GM21528 (cell line): Measurements from ENCODE around the gene ZNF784.

Experiments
- ATAC-seq: cut with Tn5 transposase; IDR thresholded peaks from one replicate; pipeline ENCODE4 v1.9.1; 2021; ENCODE audit warnings: mild to moderate bottlenecking, moderate library complexity; ENCODE audit not compliant: unreplicated experiment, low FRiP score

Gene ZNF784

DNA sequence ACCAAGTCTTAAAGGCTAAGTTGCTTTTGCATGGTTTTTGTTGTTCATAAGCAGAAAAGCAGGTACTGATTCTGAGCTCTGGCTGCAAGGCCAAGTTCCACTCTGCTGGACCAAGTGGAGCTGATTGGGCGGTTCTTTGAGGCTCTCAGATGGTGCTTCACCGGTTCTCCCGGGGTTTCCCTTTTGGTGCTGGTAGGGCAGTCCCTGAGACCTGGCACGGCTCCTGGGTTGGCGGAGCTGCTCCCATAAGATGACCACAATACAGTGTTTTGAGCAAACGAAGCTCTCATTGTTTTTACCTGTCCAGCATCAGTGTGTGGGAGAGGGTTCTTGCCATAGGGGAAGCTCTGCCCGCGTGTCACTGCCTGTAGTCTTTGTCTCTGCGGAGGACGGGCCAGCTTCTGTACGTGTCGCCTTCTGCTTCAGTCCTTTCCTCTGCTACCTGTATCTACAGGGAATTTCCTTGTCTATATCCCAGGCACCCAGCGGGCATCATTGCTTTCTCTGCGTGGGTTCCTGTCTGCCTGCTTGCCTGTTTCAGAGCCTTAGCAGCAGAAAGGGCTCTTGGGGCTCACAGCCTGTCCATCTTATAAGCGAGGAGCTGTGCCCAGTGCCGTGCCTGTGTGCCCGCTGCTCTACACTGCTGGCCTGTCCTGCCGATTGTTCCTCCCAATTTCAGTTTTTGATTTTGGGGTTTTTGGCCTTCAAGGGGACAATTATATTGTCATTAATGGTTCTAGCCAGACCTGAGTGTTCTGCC lies 32.8 kb upstream of the ZNF784 start:
- no peak for ATAC-seq

DNA sequence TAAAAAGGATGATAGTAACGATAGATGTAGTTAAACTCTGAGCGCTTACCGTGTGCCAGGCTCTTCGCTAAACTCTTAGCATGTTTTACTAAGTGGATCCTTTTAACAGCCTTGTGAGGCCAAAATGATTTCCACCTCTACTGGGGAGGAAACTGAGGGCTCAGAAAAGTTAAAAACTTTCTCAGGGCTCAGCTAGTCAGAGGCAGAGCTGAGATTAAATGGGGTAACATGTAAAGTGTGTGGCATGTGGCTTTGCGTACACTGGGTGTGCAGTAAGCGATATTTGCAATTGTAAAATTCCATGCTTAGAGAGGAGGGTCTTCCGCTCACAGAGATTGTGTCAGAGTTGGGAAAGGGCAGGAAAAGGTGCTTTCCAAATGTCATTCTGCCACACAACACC lies 32.2 kb upstream of the ZNF784 start:
- ATAC-seq: no peak

DNA sequence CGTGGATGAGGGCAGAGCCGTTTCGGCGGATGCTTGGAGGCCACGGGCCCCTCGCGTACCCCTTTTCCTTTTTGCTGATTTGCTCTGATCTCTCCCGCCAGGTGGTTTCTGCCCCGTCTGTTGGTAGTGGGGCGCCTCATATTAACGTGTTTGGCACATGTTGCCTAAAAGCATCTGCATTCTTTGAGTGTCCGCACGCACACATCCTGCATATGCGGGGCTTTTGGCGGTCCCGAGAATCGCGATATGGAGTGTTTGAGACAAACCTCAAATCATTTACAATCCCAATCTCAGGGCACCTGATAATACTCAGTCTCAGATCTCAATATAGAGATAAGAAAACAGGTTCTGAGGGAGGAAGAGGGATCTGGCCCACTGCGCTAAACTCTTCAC lies 31.3 kb upstream of the ZNF784 start:
- no peak for ATAC-seq

DNA sequence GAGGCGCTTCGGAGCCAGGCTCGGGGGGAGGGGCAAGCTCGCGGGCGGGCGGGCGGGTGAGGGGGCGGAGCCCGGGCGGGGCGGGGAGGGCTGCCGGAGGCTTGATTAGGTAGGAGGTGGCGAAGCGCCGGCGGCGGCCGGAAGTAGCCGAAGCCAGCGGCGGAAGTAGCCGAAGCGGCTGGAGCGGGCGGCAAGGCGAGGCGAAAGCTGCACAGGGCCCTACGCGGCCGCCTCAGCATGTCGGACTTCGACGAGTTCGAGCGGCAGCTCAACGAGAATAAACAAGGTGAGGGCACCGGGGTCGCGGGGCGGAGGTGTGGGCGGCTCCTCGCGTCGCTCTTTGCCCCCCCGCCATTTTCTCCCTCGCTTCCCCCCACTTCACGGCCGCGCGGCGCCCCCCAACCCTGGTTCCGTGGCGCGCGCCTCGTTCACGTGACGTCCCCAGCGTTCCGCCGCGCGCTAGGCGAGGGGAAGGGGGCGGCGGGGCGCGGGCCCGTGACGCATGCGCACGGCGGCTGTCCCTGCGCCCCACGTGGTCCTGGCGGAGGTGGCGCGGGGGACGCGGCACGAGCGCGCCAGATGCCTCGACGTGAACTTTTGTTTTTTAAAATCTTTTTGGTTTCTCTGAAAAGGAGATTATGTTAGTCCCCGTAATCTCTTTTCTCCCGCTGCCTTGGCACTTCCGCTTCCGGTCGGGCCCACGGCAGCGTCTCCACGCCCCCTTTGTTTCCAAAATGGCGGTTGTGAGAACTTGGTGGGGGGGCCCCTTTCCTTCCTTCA lies 30.7 kb upstream of the ZNF784 start, which contains the start of gene U2AF2:
Gene U2AF2, plus strand, starts transcription at position 168 of the 780 bp plus-strand sequence. Its CDS starts 70 bp downstream, at position 238.
- peak; percentile 39 for ATAC-seq

DNA sequence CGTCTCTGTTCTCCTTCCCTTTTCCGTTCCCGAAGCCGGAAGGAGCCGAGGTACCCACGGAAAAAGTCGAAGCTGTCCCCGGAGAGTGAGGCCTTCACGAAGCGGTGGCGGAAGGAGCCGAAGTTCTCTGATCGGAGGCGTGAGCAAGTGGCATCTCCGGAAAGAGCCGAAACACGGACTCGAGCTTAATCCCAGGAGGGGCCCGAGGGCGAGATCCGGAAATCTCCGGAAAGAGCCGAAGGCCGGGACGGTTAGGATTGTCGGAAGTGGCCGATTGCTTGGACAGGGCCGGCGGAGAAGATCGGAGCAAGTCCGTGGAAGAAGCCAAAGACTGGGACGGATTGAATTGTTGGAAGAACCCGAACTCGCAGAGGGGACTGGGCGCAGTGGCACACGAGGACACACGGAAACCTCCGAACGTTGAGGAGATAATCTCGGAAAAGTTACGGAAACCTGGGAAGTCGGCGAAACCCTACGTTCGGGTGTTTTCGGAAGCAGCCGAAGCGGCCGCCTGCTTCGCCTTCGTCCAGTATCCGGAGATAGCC lies 30.0 kb upstream of the ZNF784 start:
- ATAC-seq: peak; percentile 57

DNA sequence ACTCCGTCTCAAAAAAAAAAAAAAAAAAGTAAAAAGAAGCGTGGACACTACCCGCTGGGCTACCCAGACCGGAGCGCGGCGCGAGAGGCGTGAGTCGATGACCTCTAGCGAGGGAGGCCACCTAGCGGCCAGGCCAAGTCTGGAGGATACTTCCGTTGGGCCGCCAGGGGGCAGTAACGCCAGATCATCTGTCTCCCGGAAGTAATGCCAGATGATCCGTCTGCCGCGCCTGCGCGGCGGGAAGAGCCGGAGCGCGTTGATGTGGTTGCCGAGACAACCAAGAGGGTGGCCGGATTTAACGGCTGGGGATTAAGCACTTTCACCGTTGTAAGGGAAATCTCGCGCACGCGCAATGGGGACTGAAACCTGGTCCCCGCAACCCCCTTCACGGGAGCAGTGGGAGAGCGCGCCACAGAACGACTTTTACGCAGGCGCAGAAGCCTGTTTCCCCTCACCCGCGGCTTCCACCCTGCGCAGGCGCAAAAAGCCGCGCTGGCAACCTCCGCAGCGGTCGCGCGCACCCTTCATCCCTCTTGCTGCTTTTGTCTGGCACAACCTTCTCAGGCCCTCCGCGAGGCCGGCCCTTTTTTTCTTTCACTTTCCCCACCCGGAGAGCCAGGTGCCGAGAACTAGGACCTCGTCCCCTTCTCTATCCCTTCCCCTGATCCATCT lies 29.4 kb upstream of the ZNF784 start:
- ATAC-seq: peak; percentile 43

DNA sequence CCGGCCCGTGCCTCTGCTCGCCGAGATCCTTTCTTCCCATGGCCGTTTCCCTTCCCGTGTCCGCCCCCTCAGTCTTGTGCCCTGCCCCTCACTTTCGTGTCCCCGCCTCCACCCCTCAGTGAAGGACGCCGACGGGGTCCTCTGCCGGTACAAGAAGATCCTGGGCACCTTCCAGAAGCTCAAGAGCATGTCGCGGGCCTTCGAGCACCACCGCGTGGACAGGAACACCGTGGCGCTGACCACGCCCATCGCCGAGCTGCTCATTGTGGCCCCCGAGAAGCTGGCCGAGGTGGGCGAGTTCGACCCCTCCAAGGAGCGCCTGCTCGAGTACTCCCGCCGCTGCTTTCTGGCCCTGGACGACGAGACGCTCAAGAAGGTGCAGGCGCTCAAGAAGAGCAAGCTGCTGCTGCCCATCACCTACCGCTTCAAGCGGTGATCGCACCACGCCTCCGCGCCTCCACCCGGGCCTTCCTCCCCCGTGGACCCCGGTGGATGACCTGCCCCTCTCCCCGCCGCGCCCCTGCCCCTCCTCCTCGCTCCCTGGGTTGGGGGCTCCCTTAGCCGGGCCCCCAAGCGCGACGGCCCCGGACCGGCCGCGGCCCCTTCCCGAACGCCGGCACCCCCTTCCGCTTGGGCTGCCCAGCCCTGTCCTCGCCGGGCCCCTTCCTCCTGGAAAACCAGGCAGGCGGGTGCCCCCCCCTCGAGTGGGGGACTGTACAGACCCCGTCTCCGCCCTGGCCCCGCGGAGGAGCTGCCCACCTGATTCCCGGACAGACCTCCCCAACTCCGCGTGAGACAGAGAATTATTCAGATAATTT lies 28.2 kb upstream of the ZNF784 start:
- no peak for ATAC-seq

DNA sequence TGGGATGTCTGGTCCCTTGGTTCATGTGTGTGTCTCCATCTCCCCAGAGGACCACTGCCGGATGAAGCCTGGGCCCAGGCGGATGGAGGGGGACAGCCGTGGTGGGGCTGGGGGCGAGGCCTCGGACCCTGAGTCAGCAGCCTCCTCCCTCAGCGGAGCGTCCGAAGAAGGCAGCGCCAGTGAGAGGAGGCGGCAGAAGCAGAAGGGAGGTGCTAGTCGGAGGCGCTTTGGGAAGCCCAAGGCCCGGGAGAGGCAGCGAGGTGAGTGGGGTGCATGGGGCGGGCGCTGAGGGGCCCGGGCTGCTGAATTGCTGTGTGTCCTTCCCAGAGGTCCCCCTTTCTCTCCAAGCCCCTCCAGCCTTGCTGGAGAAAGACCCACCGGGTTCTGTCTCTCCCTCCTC lies 26.9 kb upstream of the ZNF784 start:
- ATAC-seq: no peak

DNA sequence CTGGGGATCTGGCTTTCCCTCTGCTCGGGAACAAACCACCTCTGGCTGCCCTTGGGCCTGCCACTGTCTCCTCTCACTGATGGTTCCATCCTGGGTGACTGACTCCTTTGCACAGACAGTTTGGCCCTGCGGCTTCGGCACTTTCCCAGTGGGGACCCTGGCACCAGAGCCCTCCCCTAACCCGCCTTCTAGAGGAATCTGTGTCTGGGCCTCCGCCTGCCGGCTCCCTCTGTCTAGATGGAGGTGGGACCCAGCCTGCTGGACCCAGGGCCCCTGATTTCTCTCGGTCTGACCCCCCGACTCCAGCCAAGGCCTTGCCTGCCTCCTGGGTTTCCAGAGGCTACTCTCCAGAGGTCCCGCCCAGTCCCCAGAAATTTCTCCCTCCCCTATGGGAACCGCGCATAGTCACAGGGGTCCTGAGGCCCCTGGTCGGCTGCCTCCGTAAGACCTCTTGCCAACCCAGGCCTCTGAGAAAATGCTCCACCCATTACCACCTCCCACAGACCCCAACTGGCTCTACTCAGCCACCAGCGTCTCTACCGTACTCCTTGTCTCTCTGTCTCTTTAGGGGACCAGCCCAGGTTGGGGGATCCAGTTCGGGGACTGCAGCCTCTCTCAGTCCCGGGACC lies 26.4 kb upstream of the ZNF784 start:
- ATAC-seq: no peak

DNA sequence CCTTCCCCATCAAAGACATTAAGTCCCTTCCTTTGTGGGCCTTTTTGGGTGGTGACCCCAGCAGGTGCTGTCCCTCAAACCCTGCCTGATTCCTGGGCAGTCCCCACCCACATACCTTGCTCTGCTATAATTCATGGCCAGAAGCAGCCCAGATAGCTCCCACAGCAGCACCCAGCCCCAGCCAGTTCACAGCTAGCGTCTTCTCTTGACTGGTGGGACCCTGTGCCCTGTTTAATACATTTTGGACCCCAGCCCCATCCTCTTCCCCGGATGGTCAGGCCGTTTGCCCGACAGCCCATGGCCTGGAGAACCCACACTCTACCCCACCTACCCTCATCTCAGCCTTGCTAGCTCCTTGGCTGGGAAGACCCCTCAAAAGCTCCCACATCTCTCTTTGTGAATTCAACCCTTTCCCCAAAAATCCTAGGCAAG lies 25.8 kb upstream of the ZNF784 start:
- no peak for ATAC-seq

DNA sequence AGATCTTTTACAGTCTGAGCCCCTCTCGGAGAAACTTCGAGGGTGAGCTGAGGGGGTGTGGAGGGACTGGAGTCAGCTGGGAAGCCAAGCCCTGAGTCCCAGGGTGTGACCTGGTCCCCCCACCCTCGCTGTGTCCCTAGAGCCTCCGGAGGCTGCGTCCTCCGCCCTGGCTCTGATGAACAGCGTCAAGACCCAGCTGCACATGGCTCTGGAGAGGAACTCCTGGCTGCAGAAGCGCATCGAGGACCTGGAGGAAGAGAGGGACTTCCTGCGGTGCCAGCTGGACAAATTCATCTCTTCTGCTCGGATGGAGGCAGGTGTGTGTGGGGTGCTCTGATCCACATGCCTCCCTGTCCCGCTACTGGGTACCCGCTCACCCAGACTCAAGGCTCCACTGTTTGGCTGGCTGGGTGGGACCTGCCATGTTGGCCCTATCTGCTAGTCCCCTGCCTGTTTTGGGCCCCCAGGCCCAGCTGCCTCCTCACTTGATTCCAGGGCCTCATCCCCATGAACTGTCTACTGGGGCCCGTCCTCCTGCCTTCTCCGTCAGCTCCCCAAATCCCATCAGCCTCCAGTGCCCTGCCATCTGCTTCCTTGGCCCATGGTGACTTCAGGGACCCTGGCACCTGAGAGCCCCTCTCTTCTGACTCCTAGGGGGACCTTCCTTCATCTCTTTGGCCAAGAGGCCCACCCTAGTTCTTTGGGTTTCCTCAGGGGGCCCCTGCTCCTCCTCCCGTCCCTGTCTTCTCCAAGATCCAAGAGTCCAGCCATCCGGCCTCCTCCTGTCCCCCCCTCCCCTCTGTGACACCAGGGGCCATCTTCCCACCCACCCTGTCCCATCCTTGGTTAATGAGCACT lies 25.1 kb upstream of the ZNF784 start:
- ATAC-seq: no peak

DNA sequence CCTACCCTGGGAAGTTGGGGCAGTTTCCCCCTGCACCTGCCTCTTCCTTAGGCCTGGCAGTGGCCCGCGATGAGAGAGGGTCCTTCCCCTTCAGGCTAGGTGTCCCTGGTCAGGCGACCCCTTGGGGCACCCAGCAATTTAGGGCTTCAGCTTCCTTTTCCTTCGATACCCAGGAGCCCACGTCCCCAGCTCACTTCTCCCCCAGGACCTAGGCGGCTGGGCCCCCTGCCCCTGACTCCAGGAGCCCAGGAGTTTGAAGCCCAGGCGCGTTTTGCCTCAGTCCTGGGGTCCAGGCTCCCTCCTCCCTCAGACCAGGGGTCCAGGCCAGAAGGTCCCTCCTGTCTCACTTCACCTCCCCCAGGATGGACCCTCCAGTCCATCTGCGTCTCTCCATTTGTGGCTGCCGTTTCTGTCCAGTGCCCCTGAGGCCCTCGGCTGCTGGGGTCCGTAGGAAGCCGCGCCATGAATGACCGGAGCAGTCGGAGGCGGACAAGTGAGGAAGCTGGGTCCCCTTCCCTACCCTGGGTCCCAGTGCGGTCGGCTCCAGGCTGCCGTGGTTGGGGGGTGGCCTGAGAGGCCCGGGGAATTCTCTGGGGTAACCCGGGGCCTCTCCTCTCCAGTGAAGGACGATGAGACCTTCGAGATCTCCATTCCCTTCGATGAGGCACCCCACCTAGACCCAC lies 24.4 kb upstream of the ZNF784 start:
- no peak for ATAC-seq

DNA sequence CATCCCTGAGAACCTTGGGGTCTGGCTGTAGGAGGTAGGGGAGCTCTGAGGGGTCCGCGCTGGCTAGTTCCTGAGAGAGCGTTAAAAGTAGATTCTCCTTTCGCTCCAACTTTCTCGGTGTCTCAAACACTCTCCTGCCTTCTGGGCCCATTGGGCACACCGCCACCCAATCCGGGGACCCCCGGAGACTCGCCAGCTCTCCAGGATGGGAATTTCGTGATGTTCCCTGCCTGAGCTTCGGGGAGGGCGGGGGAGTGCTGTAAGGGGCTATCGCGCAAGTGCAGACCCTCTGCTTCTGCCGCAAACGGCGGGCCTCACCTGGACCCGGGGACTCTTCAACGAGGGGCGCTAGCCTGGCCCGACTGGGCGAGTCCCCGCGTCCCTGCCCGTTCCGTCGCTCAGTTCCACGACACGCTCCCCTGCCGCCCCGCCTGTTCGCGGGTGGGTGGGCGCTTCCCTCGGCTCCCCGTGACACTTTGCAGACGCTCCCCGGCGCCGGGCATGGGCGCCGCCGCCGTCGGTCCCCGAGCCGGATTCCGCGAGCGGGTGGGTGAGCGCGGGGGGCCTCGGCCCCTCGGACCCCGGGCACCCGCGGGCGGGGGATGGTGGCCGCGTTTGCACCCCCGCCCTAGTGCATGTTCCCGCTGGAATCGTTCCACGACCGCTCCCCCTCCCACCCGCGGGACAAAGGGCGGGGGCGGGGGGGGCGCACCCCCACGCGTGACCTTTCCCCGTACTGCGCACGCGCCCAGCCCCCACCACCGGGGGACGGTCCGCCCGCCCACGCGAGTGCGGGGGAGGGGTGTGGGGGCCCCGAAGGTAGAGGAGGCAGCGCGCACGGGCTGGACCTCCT lies 23.6 kb upstream of the ZNF784 start, which contains the start of gene CCDC106:
Gene CCDC106, plus strand, starts transcription at position 481 of the 853 bp plus-strand sequence. CDS start 835 bp downstream, outside the sequence.
- no peak for ATAC-seq

DNA sequence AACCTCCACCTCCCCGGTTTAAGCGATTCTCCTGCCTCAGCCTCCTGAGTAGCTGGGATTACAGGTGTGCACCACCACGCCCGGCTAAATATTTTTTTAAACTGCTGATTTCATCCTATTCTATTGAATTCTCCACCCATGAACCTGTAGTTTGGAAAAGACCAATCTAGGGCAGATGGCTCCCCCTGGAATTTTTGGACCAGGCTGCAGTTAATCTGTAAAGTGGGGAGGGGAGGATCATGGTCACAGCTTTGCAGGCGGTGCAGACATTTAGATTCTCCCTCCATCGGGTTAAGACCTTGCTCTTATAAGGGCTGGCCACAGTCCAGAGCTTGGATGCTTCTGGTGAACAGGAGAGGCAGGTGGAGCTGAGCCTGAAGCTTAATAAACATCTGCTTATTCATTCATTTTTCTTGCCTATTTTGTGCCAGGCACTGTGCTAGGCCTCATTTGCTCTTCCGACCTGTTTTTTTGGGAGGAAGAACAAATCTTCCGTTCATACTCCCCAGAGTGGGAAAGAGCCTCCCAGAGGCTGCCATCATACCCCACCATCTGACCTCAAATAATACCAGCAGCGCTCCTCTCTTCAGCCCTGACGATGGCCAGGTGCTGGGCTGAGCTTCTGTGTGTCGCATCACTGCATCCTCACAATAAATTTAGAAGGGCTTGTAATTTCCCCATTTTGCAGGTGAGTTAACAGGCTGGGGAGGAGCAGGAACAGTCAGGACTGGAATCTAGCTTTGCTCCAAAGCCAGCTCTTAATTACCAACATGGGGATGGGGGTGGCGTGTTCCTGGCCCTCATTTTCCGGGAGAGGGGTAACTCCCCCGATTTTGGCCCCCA lies 22.7 kb upstream of the ZNF784 start:
- ATAC-seq: no peak

DNA sequence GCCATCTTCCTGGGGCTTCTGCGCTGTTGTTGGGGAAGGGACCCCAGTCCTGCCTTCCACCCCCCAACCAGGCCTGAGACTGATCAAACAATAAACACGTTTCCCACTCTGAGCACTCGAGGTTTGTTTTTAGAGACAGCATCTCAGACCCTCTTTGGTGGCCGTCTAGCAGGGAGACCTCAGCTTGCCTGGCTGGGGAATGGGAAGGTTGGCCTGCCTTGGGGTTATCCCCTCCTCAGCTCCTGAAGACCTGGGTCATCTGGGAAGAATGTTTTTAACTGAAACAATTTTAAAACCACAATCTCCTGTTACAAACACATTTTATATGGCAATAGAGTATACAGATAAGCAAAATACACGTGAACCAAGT lies 21.1 kb upstream of the ZNF784 start:
- ATAC-seq: no peak

DNA sequence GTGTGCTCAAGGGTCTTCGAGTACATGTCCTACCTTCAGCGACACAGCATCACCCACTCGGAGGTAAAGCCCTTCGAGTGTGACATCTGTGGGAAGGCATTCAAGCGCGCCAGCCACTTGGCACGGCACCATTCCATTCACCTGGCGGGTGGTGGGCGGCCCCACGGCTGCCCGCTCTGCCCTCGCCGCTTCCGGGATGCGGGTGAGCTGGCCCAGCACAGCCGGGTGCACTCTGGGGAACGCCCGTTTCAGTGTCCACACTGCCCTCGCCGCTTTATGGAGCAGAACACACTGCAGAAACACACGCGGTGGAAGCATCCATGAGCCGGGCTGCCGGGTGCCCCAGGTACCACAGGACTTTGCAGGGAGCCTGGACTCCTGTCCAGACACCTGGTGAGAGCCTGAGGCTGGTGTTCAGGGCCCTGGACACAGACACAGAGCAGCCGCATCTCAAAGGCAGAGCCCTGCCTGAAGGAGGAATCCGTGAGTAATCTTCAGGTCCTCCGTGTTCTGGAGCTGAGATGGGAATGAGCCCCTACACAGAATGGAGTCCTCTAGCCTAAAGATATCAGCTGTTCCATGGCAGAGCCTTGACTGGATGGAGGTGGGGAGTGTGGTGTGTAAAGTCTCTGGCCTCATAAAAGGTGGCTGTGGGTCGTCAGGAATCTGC lies 20.6 kb upstream of the ZNF784 start:
- ATAC-seq: no peak
